NCI-H1048 (cell line): Measurements from ENCODE around the gene DDO.

ENCODE experiments used
- DNase-seq: peaks from one replicate; lab custom pipeline; 2025; lab: John Stamatoyannopoulos, UW

DDO gene, protein sequence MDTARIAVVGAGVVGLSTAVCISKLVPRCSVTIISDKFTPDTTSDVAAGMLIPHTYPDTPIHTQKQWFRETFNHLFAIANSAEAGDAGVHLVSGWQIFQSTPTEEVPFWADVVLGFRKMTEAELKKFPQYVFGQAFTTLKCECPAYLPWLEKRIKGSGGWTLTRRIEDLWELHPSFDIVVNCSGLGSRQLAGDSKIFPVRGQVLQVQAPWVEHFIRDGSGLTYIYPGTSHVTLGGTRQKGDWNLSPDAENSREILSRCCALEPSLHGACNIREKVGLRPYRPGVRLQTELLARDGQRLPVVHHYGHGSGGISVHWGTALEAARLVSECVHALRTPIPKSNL

DNA sequence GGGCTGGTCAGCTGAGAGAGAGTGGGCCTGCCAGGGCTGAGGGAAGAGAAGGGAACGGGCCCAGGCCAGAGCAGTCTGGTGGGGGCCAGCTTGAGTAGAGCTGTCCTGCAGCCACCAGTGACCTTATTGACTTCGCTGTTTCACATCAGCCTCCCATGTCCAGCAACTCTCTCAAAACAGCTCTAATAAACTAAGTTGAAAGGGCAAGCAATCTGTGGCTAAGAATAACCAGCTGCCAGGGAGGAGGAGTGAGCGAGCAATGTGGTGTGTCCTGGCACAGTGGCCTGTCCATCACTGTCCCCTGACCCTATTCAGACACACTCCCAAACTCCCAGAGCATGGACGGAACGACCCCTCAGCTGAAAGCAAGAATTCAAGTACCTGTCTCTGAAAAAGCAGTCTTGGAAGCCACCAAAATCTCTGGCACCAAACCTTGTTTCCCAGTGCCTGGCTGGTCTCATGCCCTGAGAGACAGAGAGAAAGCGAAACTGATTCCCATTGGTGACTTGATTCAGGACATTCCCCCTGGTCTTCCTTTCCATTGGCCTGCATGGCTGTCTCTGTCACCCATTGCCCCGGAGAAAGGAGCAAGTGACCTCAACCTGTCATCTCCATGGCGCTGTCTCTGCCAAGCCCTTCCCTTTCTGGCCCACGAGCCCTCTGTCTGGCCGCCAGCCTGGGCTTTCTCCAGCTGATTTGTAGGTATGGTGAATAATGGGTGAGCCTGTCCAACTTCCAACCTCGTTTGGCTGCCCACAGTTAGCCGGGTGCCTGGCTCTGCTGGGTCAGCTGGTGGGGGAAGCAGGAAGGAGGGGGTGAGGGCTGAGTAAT, at the start of gene DDO:
DDO (minus strand) TSS at position 490 of the 831 bp plus-strand sequence. CDS start 2,113 bp downstream, outside the sequence.
- no peak for DNase-seq

- no peak for DNase-seq
Observed at GRCh38 chr6:110462884-110463481, 47.6 kb upstream of the DDO start.

- no peak for DNase-seq
Observed at GRCh38 chr6:110461376-110461775, 46.0 kb upstream of the DDO start.

- DNase-seq = no peak
Observed at GRCh38 chr6:110459137-110459536, 43.8 kb upstream of the DDO start.

GRCh38 chr6:110458476-110458875, 43.1 kb upstream of the DDO start:
- no peak for DNase-seq

DNA sequence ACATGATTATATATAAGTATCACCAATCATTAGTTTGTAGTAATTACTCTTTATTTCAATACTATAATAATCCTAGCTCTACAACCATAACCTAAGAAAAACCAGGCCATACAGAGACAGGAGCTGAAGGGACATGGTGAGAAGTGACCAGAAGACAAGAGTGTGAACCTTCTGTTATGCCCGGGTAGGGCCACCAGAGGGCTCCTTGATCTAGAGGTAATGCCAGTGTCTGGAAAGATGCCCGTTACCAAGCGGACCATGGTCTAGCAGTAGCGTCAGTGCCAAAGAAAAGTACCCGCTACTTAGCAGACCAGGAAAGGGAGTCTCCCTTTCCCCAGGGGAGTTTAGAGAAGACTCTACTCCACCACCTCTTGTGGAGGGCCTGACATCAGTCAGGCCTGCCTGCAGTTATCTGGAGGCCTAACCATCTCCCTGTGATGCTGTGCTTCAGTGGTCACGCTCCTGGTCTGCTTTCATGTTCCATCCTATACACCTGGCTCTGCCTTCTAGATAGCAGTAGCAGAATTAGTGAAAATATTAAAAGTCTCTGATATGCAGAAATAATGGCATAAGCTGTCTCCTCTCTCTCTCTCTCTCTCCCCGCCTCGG, 42.3 kb upstream of the DDO start:
- peak; percentile 13 for DNase-seq

GRCh38 chr6:110456694-110457093, 41.3 kb upstream of the DDO start:
- no peak for DNase-seq

DNA sequence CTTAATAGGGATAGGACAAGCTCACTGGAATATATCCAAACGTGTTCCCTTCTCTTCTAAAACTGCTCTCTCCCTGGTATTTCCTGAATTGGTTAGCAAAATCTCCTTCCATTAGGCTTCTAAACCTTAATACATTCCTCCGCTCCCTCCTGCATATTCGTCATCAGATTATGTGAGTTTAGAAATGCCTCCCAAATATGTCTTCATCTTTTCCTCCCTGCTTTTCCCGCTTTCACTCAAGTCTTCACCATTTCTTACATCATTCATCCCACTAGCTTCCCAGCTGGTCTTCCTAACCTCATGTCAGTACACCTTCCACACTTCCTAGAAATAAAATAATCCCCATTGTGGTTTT, 34.1 kb upstream of the DDO start:
- no peak for DNase-seq

DNA sequence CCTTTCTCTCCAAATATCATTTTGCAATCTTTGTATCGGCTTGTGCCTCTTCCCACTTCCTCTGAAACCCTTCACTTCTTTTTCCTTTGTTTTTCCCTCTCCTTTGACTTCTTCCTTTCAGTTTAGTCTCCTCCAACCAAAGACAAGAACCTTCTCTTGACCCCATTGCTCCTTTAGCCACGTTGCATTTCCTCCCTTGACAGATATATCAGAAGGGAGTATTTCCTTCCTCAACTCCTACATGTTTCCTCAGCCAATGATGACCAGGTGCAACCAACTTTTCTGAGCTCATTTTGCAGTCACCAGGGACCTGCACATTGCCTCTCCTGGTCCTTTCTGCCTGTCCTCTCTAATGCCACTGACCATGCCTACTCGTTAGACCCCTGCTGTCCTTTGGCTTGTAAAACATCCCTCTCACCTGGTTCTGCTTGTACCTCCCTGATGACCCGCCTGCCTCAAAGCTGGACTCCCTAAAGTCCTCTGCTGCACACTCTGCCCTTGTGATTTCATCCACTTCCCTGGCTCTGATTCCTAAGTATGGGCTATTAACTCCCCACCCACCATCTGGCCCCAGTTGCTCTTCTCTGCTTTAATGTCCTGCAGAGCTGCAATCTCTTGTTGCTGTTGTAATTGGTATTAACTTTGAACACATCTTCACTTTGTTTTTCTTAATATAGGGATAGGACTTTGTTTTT, 33.6 kb upstream of the DDO start:
- DNase-seq = no peak

DNA sequence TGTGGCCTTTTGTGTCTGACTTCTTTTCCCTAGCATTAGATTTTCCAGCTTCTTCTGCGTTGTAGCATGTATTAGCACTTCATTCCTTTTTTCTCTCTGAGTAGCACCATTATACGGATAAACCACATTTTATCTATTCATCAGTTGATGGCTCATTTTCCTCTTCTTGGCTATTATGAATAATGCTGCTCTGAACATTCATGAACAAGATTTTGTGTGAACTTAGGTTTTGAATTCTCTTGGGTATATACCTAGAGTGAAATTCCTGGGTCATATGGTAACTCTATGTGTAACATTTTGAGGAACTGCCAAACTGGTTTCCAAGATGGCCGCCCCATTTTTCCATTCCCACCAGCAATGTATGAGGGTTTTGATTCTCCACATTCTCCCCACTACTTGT, 32.4 kb upstream of the DDO start:
- no peak for DNase-seq

DNA sequence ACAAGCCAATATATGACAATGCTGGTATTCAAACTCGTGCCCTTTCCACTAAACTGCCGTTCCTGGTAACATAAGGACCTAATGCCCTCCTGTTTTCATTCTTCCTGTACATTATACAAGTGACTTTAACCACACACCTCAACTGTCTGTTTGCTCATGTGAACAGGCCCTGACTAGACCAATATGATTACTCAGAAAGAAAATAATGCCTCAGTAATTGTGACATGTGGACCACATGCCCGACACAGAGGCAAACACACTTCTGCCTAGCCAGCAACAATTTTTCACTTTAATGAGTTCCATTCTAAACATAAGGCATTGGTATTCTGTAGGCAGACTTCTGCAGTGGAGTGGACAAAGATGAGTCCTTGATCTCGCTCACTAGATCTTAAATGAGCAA, 31.0 kb upstream of the DDO start:
- DNase-seq = no peak

GRCh38 chr6:110440026-110440425, 24.7 kb upstream of the DDO start:
- no peak for DNase-seq

GRCh38 chr6:110439356-110439755, 24.0 kb upstream of the DDO start:
- no peak for DNase-seq

- DNase-seq = no peak
Observed at GRCh38 chr6:110434961-110435602, 19.7 kb upstream of the DDO start.

- DNase-seq = no peak
Observed at GRCh38 chr6:110432285-110432900, 17.0 kb upstream of the DDO start.

GRCh38 chr6:110430741-110431140, 15.4 kb upstream of the DDO start:
- no peak for DNase-seq

DNA sequence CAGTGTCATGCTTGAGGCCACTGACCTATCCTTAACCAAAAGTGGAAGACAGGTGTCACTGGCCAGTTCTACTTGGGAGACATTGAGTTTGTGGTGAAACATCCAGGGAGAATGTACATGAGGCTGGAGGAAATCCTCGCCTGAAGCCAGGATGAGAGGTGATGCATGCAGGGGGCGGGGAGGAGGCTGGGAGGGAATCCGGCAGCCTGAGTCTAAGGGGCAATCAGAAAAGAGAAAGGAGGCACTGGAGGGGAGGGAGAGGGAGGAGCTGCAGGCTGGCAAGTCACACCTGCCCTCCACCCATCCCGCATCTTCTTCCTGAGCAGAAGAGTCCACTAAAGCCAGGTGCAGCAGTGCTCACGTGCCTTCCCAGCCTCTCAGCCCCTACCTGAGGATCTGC, 14.9 kb upstream of the DDO start:
- no peak for DNase-seq

- no peak for DNase-seq
Observed at GRCh38 chr6:110428153-110428552, 12.8 kb upstream of the DDO start.

DNA sequence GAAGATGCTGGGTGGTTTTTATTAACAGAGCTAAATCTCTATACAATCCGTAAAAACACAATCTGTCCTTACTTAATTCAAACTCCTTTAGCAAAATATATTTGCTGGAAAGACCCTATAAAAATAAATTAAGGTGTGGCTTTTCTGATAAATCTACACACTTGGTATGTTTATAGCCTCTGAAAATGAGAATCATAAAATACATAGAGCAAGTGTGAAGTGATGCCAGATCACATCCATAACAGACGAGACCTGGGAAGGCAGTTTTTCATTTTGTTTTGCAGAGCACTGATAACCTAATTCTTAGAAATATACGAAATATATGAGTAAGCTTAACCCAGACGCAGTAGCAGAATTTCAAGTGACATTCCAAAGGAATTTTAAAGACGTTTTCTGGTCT, 10.4 kb upstream of the DDO start:
- DNase-seq = no peak

DNA sequence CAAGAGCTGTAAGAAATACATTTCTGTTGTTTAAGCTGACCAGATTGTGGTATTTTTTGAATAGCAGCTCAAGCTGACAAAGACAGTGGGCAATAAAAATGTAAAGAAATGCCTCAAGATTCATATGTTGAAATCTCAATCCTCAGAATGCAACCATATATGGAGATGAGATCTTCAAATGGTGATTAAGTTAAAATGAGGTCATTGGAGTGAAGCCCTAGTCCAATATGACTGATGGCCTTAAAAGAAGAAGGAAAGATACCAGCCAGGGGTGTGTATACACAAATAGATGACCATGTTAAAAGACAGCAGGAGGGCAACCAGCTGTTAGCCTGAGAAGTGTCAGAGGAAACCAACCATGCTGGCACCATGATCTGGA, 7.1 kb upstream of the DDO start:
- DNase-seq = no peak
